ENCODE results near the gene MTURN. TPM values are rescaled to one million over a fixed set of nuclear protein-coding genes. Genes with fewer than 3 reads are reported as not detected.

Gene MTURN
- total and polyA plus RNA-seq, 10 of the 15 experiments (the other 5 are each of a cell fraction or from before 2014, with no cell fraction given), result 0.52 to 5.0 (median 3.3) TPM

DNA sequence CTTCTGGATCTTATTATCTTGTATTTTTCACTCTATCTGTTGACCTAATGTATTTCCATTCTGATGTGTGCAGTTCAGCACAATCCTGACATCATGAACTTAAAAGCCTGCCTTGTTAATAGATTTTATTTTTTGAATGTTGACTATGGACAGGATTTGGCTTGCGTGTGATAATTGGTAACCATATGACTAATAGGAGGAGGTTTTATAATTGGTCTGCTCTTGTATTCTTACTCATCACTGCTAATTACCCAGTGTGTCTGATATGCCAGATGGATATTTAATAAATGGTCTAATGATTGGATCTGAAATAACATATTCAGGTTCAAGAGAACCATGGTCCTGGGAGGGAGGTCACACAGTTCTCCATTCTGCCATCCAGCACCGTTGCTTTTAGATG lies 45.9 kb downstream of the MTURN start (continued):
- TF ChIP-seq, protein P1, sequence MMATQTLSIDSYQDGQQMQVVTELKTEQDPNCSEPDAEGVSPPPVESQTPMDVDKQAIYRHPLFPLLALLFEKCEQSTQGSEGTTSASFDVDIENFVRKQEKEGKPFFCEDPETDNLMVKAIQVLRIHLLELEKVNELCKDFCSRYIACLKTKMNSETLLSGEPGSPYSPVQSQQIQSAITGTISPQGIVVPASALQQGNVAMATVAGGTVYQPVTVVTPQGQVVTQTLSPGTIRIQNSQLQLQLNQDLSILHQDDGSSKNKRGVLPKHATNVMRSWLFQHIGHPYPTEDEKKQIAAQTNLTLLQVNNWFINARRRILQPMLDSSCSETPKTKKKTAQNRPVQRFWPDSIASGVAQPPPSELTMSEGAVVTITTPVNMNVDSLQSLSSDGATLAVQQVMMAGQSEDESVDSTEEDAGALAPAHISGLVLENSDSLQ (IDR thresholded peaks at IDR 0.05), result peak; percentile 31; the same call in 1 of the 2 replicates
- TF ChIP-seq NR2F1 (conservative IDR thresholded peaks at IDR 0.05), result peak; percentile 67; the same call in 1 of the 2 replicates
- peak; percentile 11; the same call in 1 of the 2 replicates for TF ChIP-seq RAD51 (IDR thresholded peaks at IDR 0.05)
- TF ChIP-seq SRF (IDR thresholded peaks at IDR 0.05; ENCODE audit: low read depth in 2 of 2, low read length in 2 of 2), result no peak
- peak; percentile 100 for TF ChIP-seq MTA2 (IDR thresholded peaks at IDR 0.05; ENCODE audit: low read depth)
- TF ChIP-seq POLR2AphosphoS5 (IDR thresholded peaks at IDR 0.05; ENCODE audit: low read length), result no peak
- TF ChIP-seq ZSCAN29 (IDR thresholded peaks at IDR 0.05), result no peak
- TF ChIP-seq MEF2A (IDR thresholded peaks at IDR 0.05; ENCODE audit: insufficient read depth, low read depth, low read length), result no peak
- 0 out of 2 replicates have a peak, but pooled peaks have one; percentile 39 for TF ChIP-seq NBN (IDR thresholded peaks at IDR 0.05)
- TF ChIP-seq, protein P2, sequence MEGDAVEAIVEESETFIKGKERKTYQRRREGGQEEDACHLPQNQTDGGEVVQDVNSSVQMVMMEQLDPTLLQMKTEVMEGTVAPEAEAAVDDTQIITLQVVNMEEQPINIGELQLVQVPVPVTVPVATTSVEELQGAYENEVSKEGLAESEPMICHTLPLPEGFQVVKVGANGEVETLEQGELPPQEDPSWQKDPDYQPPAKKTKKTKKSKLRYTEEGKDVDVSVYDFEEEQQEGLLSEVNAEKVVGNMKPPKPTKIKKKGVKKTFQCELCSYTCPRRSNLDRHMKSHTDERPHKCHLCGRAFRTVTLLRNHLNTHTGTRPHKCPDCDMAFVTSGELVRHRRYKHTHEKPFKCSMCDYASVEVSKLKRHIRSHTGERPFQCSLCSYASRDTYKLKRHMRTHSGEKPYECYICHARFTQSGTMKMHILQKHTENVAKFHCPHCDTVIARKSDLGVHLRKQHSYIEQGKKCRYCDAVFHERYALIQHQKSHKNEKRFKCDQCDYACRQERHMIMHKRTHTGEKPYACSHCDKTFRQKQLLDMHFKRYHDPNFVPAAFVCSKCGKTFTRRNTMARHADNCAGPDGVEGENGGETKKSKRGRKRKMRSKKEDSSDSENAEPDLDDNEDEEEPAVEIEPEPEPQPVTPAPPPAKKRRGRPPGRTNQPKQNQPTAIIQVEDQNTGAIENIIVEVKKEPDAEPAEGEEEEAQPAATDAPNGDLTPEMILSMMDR (IDR thresholded peaks at IDR 0.05 in 2 of 3, conservative IDR thresholded peaks at IDR 0.05 in 1 of 3; ENCODE audit: control insufficient read depth in 2 of 3, extremely low read depth in 1 of 3, insufficient read depth in 1 of 3, low read depth in 3 of 3, low read length in 3 of 3), result no peak
- TF ChIP-seq, protein P3, sequence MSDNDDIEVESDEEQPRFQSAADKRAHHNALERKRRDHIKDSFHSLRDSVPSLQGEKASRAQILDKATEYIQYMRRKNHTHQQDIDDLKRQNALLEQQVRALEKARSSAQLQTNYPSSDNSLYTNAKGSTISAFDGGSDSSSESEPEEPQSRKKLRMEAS (IDR thresholded peaks at IDR 0.05; ENCODE audit: low read depth, low read length), result no peak
- peak; percentile 77; the same call in 1 of the 2 replicates for TF ChIP-seq BACH1 (IDR thresholded peaks at IDR 0.05; ENCODE audit: borderline replicate concordance)
- no peak for TF ChIP-seq SIN3A (IDR thresholded peaks at IDR 0.05; ENCODE audit: low read depth, low read length)
- TF ChIP-seq TARDBP (IDR thresholded peaks at IDR 0.05; ENCODE audit: borderline replicate concordance), result no peak
- TF ChIP-seq HDGF (IDR thresholded peaks at IDR 0.05), result no peak
- TF ChIP-seq SREBF2 (IDR thresholded peaks at IDR 0.05; ENCODE audit: low read length), result no peak
- TF ChIP-seq ESRRA (IDR thresholded peaks at IDR 0.05; ENCODE audit: low read length), result no peak
- no peak for TF ChIP-seq YBX1 (IDR thresholded peaks at IDR 0.05)
- TF ChIP-seq, protein P4, sequence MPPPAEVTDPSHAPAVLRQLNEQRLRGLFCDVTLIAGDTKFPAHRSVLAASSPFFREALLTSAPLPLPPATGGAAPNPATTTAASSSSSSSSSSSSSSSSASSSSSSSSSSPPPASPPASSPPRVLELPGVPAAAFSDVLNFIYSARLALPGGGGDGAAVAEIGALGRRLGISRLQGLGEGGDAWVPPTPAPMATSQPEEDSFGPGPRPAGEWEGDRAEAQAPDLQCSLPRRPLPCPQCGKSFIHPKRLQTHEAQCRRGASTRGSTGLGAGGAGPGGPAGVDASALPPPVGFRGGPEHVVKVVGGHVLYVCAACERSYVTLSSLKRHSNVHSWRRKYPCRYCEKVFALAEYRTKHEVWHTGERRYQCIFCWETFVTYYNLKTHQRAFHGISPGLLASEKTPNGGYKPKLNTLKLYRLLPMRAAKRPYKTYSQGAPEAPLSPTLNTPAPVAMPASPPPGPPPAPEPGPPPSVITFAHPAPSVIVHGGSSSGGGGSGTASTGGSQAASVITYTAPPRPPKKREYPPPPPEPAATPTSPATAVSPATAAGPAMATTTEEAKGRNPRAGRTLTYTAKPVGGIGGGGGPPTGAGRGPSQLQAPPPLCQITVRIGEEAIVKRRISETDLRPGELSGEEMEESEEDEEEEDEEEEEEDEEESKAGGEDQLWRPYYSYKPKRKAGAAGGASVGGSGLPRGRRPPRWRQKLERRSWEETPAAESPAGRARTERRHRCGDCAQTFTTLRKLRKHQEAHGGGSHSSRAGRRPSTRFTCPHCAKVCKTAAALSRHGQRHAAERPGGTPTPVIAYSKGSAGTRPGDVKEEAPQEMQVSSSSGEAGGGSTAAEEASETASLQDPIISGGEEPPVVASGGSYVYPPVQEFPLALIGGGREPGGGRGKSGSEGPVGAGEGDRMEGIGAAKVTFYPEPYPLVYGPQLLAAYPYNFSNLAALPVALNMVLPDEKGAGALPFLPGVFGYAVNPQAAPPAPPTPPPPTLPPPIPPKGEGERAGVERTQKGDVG (CRISPR knock-in tag; IDR thresholded peaks at IDR 0.05), result no peak
- peak; percentile 98 for TF ChIP-seq BCL11A (IDR thresholded peaks at IDR 0.05; ENCODE audit: low read depth, low read length)
- TF ChIP-seq FOS (IDR thresholded peaks at IDR 0.05; ENCODE audit: borderline replicate concordance, extremely low read depth, insufficient read length), result no peak

All from GM12878 (cell line).